Smooth muscle cell (in vitro differentiated cells): ENCODE data around the gene IGFBP3. TPM values are rescaled to one million over a fixed set of nuclear protein-coding genes. Genes with fewer than 3 reads are reported as not detected.
A peak's percentile ranks its signal among the peaks of the same experiment; 100 is the strongest.

Source experiments
- DNase-seq: peaks from one replicate; lab custom pipeline; 2025; ENCODE audit not compliant: unreplicated experiment; lab: John Stamatoyannopoulos, UW
- H2AFZ ChIP-seq: fragments of 200-600 bp; sonication (generic); 2 replicates; pipeline ENCODE4 v1.6.0; 2016; ENCODE audit warnings: antibody characterized with exemption, low read depth, mild to moderate bottlenecking
- H3F3A ChIP-seq: fragments of 200-600 bp; sonication (generic); 2 replicates; pipeline ENCODE4 v1.6.0; 2017; ENCODE audit warnings: antibody characterized with exemption, low read depth
- H3K27ac ChIP-seq: fragments of 200-600 bp; sonication (generic); 2 replicates; pipeline ENCODE4 v1.5.1; 2016; ENCODE audit warnings: low read depth, mild to moderate bottlenecking
- H3K27me3 ChIP-seq: fragments of 200-600 bp; sonication (generic); 2 replicates; pipeline ENCODE4 v1.6.1; 2016; ENCODE audit warnings: low read depth, mild to moderate bottlenecking
- H3K36me3 ChIP-seq: fragments of 200-600 bp; sonication (generic); 2 replicates; pipeline ENCODE4 v1.5.1; 2016; ENCODE audit warnings: low read depth
- H3K4me1 ChIP-seq: fragments of 200-600 bp; sonication (generic); 2 replicates; pipeline ENCODE4 v1.5.1; 2016; ENCODE audit warnings: low read depth
- H3K4me2 ChIP-seq: fragments of 200-600 bp; sonication (generic); 2 replicates; pipeline ENCODE4 v1.6.0; 2016; ENCODE audit warnings: mild to moderate bottlenecking
- H3K4me3 ChIP-seq: fragments of 200-600 bp; sonication (generic); 2 replicates; pipeline ENCODE4 v1.5.1; 2016; ENCODE audit warnings: mild to moderate bottlenecking
- H3K79me2 ChIP-seq: fragments of 200-600 bp; sonication (generic); 2 replicates; pipeline ENCODE4 v1.6.0; 2016; ENCODE audit warnings: low read depth, mild to moderate bottlenecking
- H3K9ac ChIP-seq: fragments of 200-600 bp; sonication (generic); 2 replicates; pipeline ENCODE4 v1.6.0; 2016; ENCODE audit warnings: low read depth
- H3K9me3 ChIP-seq: fragments of 200-600 bp; sonication (generic); replicated peaks from 2 replicates; pipeline ENCODE4 v1.5.1; 2016; ENCODE audit warnings: low read depth
- H4K20me1 ChIP-seq: fragments of 200-600 bp; sonication (generic); 2 replicates; pipeline ENCODE4 v1.6.0; 2016; ENCODE audit warnings: low read depth
- CTCF ChIP-seq: fragments of 200-600 bp; sonication (generic); IDR thresholded peaks from 2 replicates; pipeline ENCODE4 v1.5.1; 2017; ENCODE audit warnings: borderline replicate concordance, mild to moderate bottlenecking, antibody characterized with exemption; ENCODE audit not compliant: insufficient read depth, poor library complexity, severe bottlenecking
- WGBS: methylation state at CpG from one replicate; pipeline ENCODE4 v1.1.7; 2016; ENCODE audit warnings: low lambda C conversion rate; 5-methylcytosine and 5-hydroxymethylcytosine counted together
- polyA plus RNA-seq: library from polyadenylated mRNA; unstranded; fragments of >200 nt; fragmentation: Nextera tagmentation; extraction: Ambion mirVana; gene quantifications from 2 replicates; pipeline ENCODE4 v1.2.1, GENCODE V29; 2016
- total RNA-seq: library from RNA; depleted of rRNA; stranded (reverse); fragments of >200 nt; gene quantifications from 2 replicates; pipeline ENCODE4 v1.2.3, GENCODE V29; 2014

Gene IGFBP3
- total and polyA plus RNA-seq, 2 experiments from 2014 or later = 1,956 to 4,025 TPM

- TF ChIP-seq CTCF = no peak
- Histone ChIP-seq H3K36me3 (peaks cover 7% of the 10 kb centered on the region), H3K79me2 (peaks cover 16% of the 10 kb centered on the region), H4K20me1 (peaks cover 77% of the 10 kb centered on the region), H3K4me3 (no peak overlapping the region), H2AFZ (no peak overlapping the region), H3K4me2 (no peak overlapping the region), H3K27me3 (no peaks in the 10 kb centered on the region), H3K27ac (peak overlapping the region; percentile 3), H3K4me1 (no peaks in the 10 kb centered on the region), H3K9me3 (no peaks in the 10 kb centered on the region), H3K9ac (no peak overlapping the region), H3F3A (peaks cover 91% of the 10 kb centered on the region)
- no peak for DNase-seq
- WGBS = 90% methylated on average over 12 of the region's 12 CpGs
Measured at GRCh38 chr7:45914911-45915310, 6.2 kb downstream of the IGFBP3 start.

GRCh38 chr7:45912972-45913371, 8.1 kb downstream of the IGFBP3 start:
- H3K9ac ChIP-seq = no peak overlapping the region
- TF ChIP-seq CTCF = no peak
- peaks cover 7% of the 10 kb centered on the region for H3K36me3 ChIP-seq

GRCh38 chr7:45911311-45911710, 9.8 kb downstream of the IGFBP3 start:
- peaks cover 41% of the 10 kb centered on the region for H4K20me1 ChIP-seq
- DNase-seq = no peak
- no peaks in the 10 kb centered on the region for H3K79me2 ChIP-seq
- H3K4me1 ChIP-seq = no peaks in the 10 kb centered on the region
- peaks cover 7% of the 10 kb centered on the region for H3K36me3 ChIP-seq
- no peaks in the 10 kb centered on the region for H3K27me3 ChIP-seq
- peaks cover 63% of the 10 kb centered on the region for H3F3A ChIP-seq
- WGBS = 58% methylated on average over 9 of the region's 9 CpGs
- H3K4me2 ChIP-seq = no peak overlapping the region
- H3K9ac ChIP-seq = no peak overlapping the region
- TF ChIP-seq CTCF = no peak
- no peak overlapping the region for H2AFZ ChIP-seq
- H3K4me3 ChIP-seq = no peak overlapping the region
- H3K27ac ChIP-seq = no peak overlapping the region
- H3K9me3 ChIP-seq = no peaks in the 10 kb centered on the region

More at GRCh38 chr7:45912972-45913371, 8.1 kb downstream of the IGFBP3 start:
- Histone ChIP-seq H4K20me1 (peaks cover 58% of the 10 kb centered on the region), H3K4me2 (no peak overlapping the region), H3K27ac (no peak overlapping the region), H3K27me3 (no peaks in the 10 kb centered on the region), H3K4me1 (no peaks in the 10 kb centered on the region), H3K79me2 (no peaks in the 10 kb centered on the region), H3F3A (peaks cover 77% of the 10 kb centered on the region), H3K4me3 (no peak overlapping the region), H3K9me3 (no peaks in the 10 kb centered on the region), H2AFZ (no peak overlapping the region)
- no peak for DNase-seq
- WGBS = 93% methylated on average over 7 of the region's 7 CpGs

GRCh38 chr7:45910855-45911254, 10.2 kb downstream of the IGFBP3 start:
- Histone ChIP-seq H3K4me1 (no peaks in the 10 kb centered on the region), H3K9me3 (no peaks in the 10 kb centered on the region), H3K36me3 (peaks cover 4% of the 10 kb centered on the region), H3K4me2 (no peak overlapping the region), H3K79me2 (no peaks in the 10 kb centered on the region), H4K20me1 (peaks cover 36% of the 10 kb centered on the region), H3K27me3 (no peaks in the 10 kb centered on the region), H3K4me3 (no peak overlapping the region), H3K27ac (no peak overlapping the region), H3F3A (peaks cover 58% of the 10 kb centered on the region), H2AFZ (no peak overlapping the region), H3K9ac (no peak overlapping the region)
- DNase-seq = no peak
- WGBS = 78% methylated on average over 3 of the region's 3 CpGs
- TF ChIP-seq CTCF = no peak
